Suprapubic skin (tissue), 4 donors: ENCODE data around the gene RALGAPA2. TPM values are rescaled to one million over a fixed set of nuclear protein-coding genes. Genes with fewer than 3 reads are reported as not detected.

Source experiments
- DNase-seq, 2 donors: peaks; one replicate each; pipeline ENCODE4 v3.0.0-alpha.2; 2019; ENCODE audit warnings: low spot score in 2 of 2
- H3K27ac ChIP-seq: fragments of 200-600 bp; sonication (generic); one replicate; pipeline ENCODE4 v1.5.1; 2019
- H3K27me3 ChIP-seq: fragments of 200-600 bp; sonication (generic); one replicate; pipeline ENCODE4 v1.5.1; 2019
- H3K36me3 ChIP-seq: fragments of 200-600 bp; sonication (generic); one replicate; pipeline ENCODE4 v1.5.1; 2019
- H3K4me1 ChIP-seq: fragments of 200-600 bp; sonication (generic); one replicate; pipeline ENCODE4 v1.5.1; 2019
- H3K4me3 ChIP-seq: fragments of 200-600 bp; sonication (generic); one replicate; pipeline ENCODE4 v1.5.1; 2019; ENCODE audit warnings: mild to moderate bottlenecking
- H3K9me3 ChIP-seq: fragments of 200-600 bp; sonication (generic); one replicate; pipeline ENCODE4 v1.5.1; 2019
- CTCF ChIP-seq, 2 donors: fragments of 200-600 bp in 1 of 2; fragments of 450-650 bp in 1 of 2; sonication (generic) in 1 of 2; IDR thresholded peaks; one replicate each; pipeline ENCODE4 v1.5.1; 2016 to 2019; ENCODE audit warnings: antibody characterized with exemption in 2 of 2, mild to moderate bottlenecking in 1 of 2, moderate library complexity in 1 of 2
- EP300 ChIP-seq: sonication (generic); formaldehyde crosslinking; IDR thresholded peaks from one replicate; pipeline ENCODE4 v1.6.1; 2017; ENCODE audit warnings: antibody characterized with exemption
- POLR2A ChIP-seq, 2 donors: fragments of 450-650 bp; IDR thresholded peaks; one replicate each; pipeline ENCODE4 v1.6.1; 2017; ENCODE audit warnings: antibody characterized with exemption in 2 of 2, mild to moderate bottlenecking in 2 of 2, moderate library complexity in 2 of 2
- POLR2AphosphoS5 ChIP-seq, 3 donors: sonication (generic); formaldehyde crosslinking; IDR thresholded peaks; one replicate each; pipeline ENCODE4 v1.6.1; 2017; ENCODE audit warnings: antibody characterized with exemption in 3 of 3
- WGBS: methylation state at CpG from one replicate; pipeline ENCODE4 v1.1.5; 2018; 5-methylcytosine and 5-hydroxymethylcytosine counted together
- total RNA-seq, 4 donors: library from RNA; depleted of rRNA; stranded (reverse); fragments of >200 nt; gene quantifications; one replicate each; pipeline ENCODE4 v1.1.0, GENCODE V29; 2016

Gene RALGAPA2
- total RNA-seq, 4 donors from 2014 or later, result 51.9 to 97.8 (median 72.0) TPM

DNA sequence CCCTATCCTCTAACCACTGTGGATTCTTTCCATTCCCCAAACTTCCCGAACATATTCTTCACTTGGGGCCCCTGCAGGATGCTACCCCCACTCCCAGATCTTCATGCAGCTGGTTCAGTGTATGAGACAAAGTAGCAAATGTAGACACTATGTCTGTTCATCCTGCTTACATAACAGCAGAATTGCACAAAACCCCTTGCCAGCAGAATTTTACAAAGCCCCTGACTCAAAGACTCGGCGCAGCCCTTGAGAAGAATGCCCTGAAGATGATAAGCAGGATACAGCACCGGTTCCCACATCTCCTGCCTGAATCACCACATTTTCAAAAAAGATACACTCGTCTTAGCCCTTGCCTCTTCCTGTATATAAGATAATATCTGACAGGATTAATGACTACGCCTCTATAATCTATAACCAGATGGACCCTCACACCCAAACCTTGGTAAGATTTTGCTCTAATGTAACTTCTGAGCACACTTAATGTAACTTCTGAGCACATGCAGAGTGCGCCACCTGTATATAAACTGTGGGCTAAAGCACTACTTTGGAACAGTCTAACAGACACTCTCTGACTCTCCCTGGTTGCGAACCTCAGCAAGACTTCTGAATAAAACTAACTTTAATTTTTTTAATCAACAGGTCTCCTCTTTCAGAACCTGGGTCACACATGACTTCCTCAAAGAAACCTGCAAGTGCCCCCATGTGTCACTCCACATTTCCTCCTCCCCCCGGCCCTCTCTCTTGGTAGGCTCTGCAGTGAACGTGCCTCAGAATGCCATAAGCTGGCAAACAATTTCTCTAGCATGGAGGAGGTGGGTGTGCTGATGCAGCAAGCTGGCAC, 28.7 kb downstream of the RALGAPA2 start:
- TF ChIP-seq POLR2A (IDR thresholded peaks at IDR 0.05), result no peak
- TF ChIP-seq POLR2AphosphoS5 (IDR thresholded peaks at IDR 0.05), result no peak
- TF ChIP-seq EP300, result no peak
- no peak for TF ChIP-seq CTCF (IDR thresholded peaks at IDR 0.05)
- WGBS, result 83% methylated on average over 10 of the region's 10 CpGs
- Histone ChIP-seq H3K36me3 (no peaks in the 10 kb centered on the region), H3K9me3 (no peaks in the 10 kb centered on the region), H3K27ac (no peak overlapping the region), H3K4me3 (no peak overlapping the region), H3K27me3 (no peaks in the 10 kb centered on the region), H3K4me1 (peaks cover 6% of the 10 kb centered on the region)
- DNase-seq, result no peak

DNA sequence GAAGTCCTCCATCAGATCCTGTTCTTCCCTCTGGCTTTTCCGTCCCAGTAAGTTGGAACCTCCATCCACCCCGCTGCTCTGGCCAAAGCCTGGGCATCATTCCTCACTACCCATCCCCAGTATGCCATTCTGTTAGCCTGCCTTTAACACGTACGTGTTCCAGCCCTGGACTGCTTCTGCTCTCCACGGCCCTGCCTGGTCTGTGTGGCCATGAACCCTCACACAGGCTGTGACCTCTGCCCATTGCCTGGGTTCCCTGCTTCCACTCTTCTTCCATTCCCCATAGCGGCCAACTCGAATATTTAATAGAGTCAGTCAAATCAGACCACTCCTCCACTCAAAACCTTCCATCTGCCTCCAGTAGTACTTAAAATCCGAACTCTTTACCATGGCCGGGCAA, 29.4 kb downstream of the RALGAPA2 start:
- H3K4me1 ChIP-seq, result peaks cover 6% of the 10 kb centered on the region

DNA sequence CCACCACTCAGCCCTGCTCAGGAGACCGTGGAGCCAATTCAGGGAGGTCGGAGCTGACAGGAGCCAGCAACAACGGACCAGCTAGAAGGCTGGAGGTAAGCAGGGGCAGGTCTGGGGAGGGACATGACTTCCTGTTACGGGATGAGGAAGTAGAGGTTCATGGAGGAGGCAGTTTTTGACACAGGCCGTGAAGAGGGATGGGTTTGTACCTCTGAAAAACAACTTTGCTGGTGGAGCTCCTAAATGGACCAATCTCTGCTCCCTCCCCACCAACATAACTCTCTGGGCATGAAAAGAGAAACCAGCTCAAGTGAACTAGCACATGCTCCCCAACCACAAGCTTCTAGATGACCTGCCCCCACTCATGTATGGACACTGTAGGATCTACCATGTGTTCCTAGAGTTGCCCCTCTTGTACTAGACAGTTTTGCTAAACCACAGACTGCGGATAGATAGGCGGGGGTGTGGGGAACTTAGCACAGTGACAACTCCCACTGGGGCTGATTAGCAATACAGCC, 31.4 kb downstream of the RALGAPA2 start:
- Histone ChIP-seq H3K9me3 (no peaks in the 10 kb centered on the region), H3K36me3 (no peaks in the 10 kb centered on the region), H3K27ac (no peak overlapping the region), H3K4me1 (peaks cover 6% of the 10 kb centered on the region), H3K4me3 (no peak overlapping the region), H3K27me3 (no peaks in the 10 kb centered on the region)
- TF ChIP-seq EP300, result no peak
- no peak for TF ChIP-seq POLR2A (IDR thresholded peaks at IDR 0.05)
- TF ChIP-seq POLR2AphosphoS5 (IDR thresholded peaks at IDR 0.05), result no peak
- no peak for TF ChIP-seq CTCF (IDR thresholded peaks at IDR 0.05)
- WGBS, result 78% methylated on average over 7 of the region's 7 CpGs
- no peak for DNase-seq

More for the DNA sequence above, 29.4 kb downstream of the RALGAPA2 start:
- no peak overlapping the region for H3K4me3 ChIP-seq
- DNase-seq, result no peak
- no peaks in the 10 kb centered on the region for H3K27me3 ChIP-seq
- H3K27ac ChIP-seq, result no peak overlapping the region
- no peaks in the 10 kb centered on the region for H3K9me3 ChIP-seq
- WGBS, result 93% methylated on average over 9 of the region's 9 CpGs
- no peaks in the 10 kb centered on the region for H3K36me3 ChIP-seq
- TF ChIP-seq POLR2A (IDR thresholded peaks at IDR 0.05), result no peak
- no peak for TF ChIP-seq CTCF (IDR thresholded peaks at IDR 0.05)
- no peak for TF ChIP-seq POLR2AphosphoS5 (IDR thresholded peaks at IDR 0.05)
- no peak for TF ChIP-seq EP300

DNA sequence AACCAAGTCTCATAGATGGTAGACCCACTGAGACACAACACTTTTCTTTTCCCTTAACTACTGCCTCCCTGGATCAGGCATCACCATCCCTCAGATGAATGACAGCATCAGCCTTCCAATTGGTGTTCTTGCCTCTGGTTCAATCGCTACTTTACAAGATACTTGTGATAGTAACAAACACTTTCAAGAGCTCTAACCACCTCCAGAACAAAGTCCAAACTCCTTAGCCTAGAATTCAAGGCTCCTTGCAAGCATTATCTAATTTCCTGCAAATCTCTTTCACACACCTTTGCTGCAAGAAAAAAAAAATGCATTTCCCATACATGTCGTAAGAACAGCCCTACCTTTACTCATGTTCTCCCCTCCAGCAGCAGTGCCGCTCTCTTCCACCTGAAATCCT, 33.1 kb downstream of the RALGAPA2 start:
- no peak for TF ChIP-seq POLR2AphosphoS5 (IDR thresholded peaks at IDR 0.05)
- no peak for TF ChIP-seq CTCF (IDR thresholded peaks at IDR 0.05)
- TF ChIP-seq POLR2A (IDR thresholded peaks at IDR 0.05), result no peak
- TF ChIP-seq EP300, result no peak
- no peaks in the 10 kb centered on the region for H3K36me3 ChIP-seq
- no peak for DNase-seq
- H3K4me3 ChIP-seq, result no peak overlapping the region
- no peaks in the 10 kb centered on the region for H3K27me3 ChIP-seq
- H3K27ac ChIP-seq, result no peak overlapping the region
- H3K4me1 ChIP-seq, result no peaks in the 10 kb centered on the region
- 98% methylated on average over 3 of the region's 3 CpGs for WGBS
- no peaks in the 10 kb centered on the region for H3K9me3 ChIP-seq

DNA sequence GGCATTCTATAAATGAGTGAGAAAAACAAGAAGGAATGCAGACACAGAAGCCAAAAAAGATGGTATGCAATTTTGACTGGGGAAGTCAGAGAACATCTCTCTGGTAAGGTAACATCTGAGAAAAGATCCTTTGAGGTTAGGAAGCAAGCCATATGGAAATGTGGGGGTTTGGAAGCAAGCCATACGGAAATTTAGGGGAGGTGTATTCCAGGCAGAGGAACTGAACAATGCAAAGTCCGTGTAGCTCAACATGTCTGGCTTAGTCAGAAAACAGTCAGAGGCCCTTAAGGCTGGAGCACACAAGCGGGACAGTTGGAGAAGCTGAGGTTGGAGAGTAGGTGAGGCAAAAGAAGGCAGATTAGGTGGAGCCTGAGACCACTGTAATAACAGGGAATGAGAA, 35.3 kb downstream of the RALGAPA2 start:
- no peak overlapping the region for H3K27ac ChIP-seq
- no peaks in the 10 kb centered on the region for H3K4me1 ChIP-seq
- H3K9me3 ChIP-seq, result no peaks in the 10 kb centered on the region
- H3K27me3 ChIP-seq, result no peaks in the 10 kb centered on the region
- no peak overlapping the region for H3K4me3 ChIP-seq
- 44% methylated on average over 3 of the region's 3 CpGs for WGBS
- no peaks in the 10 kb centered on the region for H3K36me3 ChIP-seq
- TF ChIP-seq POLR2A (IDR thresholded peaks at IDR 0.05), result no peak
- no peak for TF ChIP-seq CTCF (IDR thresholded peaks at IDR 0.05)
- TF ChIP-seq EP300, result no peak
- TF ChIP-seq POLR2AphosphoS5 (IDR thresholded peaks at IDR 0.05), result no peak
- DNase-seq, result no peak
